NCI-H1048 (cell line): ENCODE results near the gene SHANK3.

ENCODE experiments used
- DNase-seq: peaks from one replicate; lab custom pipeline; 2025; lab: John Stamatoyannopoulos, UW

Gene SHANK3

GRCh38 chr22:50713008-50713385 is 40.4 kb downstream of the SHANK3 start:
- DNase-seq: no peak

GRCh38 chr22:50713571-50714056 is 41.0 kb downstream of the SHANK3 start:
- no peak for DNase-seq

GRCh38 chr22:50714150-50714549 is 41.5 kb downstream of the SHANK3 start:
- no peak for DNase-seq

- DNase-seq: no peak
These were observed 42.1 kb downstream of the SHANK3 start for GRCh38 chr22:50714631-50715179.

GRCh38 chr22:50715250-50715649 is 42.6 kb downstream of the SHANK3 start:
- no peak for DNase-seq

GRCh38 chr22:50715776-50716175 is 43.2 kb downstream of the SHANK3 start:
- no peak for DNase-seq

GRCh38 chr22:50716290-50717024 is 43.8 kb downstream of the SHANK3 start:
- DNase-seq: no peak

- no peak for DNase-seq
These were observed 45.2 kb downstream of the SHANK3 start for GRCh38 chr22:50717709-50718351.

GRCh38 chr22:50718352-50718709 is 45.7 kb downstream of the SHANK3 start:
- no peak for DNase-seq

- no peak for DNase-seq
These were observed 47.2 kb downstream of the SHANK3 start for GRCh38 chr22:50719814-50720300.

GRCh38 chr22:50720301-50721256 is 48.0 kb downstream of the SHANK3 start:
- no peak for DNase-seq

GRCh38 chr22:50721257-50721844 is 48.7 kb downstream of the SHANK3 start:
- DNase-seq: no peak

- no peak for DNase-seq
These were observed 49.6 kb downstream of the SHANK3 start for GRCh38 chr22:50722048-50722701.
